GM13976 (cell line): ENCODE measurements around the gene PLK5.
"Not testable (repeated sequence)": the region's sequence is repeated elsewhere in the genome, so short reads cannot be mapped to it uniquely, and the experiment has no call there.

ENCODE experiments used
- DNase-seq: peaks from one replicate; pipeline ENCODE4 v3.0.0; 2012; ENCODE audit warnings: low spot score
- CTCF ChIP-seq: IDR thresholded peaks from 2 replicates; pipeline ENCODE4 v1.5.1; 2012; ENCODE audit warnings: borderline replicate concordance, mild to moderate bottlenecking; ENCODE audit not compliant: insufficient read depth; ENCODE audit errors: extremely low read depth, missing control alignments, control extremely low read depth
- in situ Hi-C: fragments of 300-500 bp; cut with MboI; formaldehyde crosslinking; loops from one replicate; pipeline ENCODE4 v1.12.0; 2022; ENCODE audit warnings: low sequenced_read_pairs, mixed read lengths, inconsistent platforms; ENCODE audit not compliant: unreplicated experiment

The PLK5 gene, protein sequence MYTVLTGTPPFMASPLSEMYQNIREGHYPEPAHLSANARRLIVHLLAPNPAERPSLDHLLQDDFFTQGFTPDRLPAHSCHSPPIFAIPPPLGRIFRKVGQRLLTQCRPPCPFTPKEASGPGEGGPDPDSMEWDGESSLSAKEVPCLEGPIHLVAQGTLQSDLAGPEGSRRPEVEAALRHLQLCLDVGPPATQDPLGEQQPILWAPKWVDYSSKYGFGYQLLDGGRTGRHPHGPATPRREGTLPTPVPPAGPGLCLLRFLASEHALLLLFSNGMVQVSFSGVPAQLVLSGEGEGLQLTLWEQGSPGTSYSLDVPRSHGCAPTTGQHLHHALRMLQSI

DNA sequence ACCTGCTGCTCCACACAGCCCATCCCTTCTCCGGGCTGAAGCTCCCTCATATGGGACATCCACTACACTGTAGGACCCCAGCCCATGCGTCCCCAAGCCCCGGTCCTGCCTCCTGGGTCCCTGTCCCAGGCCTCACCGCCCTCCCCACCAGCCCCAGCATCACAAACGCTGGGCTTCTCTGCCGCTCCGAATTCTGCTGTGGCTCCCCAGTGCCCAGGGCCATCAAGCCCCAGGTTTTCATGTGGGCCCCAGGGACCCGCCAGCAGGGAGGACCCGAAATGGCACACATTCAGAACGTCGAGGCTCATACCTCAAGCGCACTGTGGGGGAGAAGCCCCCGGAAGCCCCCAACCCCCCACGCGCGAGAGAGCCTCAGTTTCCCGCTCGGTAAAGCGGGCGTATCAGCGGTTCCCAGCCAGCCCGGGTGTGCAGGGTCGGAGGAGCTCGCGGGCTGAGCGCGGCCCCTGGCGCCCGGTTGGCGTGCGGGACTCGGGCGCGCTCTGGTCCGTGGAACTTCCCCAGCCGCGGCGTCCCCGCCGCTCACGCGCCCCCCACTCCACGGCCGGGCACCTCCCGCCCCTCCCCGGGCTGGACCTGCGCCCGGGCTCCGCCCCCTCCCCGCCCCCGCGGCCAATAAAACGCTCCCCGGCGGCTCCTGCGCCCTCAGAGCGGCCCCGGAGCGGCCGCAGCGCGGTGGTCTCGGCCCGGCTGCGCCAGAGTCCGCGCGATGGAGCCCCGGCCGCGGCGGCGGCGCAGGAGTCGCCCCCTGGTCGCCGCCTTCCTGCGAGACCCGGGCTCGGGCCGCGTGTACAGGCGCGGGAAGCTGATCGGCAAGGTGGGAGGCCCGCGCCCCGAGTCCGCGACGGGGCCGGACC lies at the start of gene PLK5:
Gene PLK5, plus strand, starts transcription at position 666 of the 875 bp plus-strand sequence. CDS start 2,920 bp downstream, outside the sequence.
- no peak for TF ChIP-seq CTCF
- no peak for DNase-seq
- in situ Hi-C loops = no loop called here

DNA sequence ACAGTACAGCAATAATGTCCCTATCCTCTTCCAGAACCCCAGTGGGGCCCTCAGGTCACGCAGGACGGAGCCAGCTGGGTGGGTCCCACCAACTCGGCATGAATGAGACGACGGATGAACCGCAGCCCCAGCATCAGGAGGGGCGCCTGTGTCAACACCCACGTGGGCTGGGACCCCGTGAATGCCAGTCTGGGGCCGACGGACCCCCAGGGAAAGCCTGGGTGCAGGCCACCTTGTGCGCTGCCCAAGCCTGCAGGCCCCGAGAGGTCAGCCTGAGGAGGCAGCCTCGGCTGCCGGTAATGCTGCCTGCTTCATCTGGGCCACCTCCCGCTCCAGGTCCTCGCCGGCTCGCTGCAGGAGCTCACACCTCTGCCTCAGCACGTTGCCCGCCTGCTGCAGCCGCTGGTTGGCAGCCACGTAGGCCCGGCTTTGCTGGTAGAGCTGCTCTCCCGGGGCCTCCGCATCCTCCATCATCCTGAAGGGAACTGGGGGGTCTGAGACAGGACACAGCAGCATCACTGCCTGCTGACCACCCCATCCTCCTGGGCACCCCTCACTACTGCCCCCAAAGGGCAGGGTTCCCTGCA lies 49.0 kb upstream of the PLK5 start:
- in situ Hi-C loops = no loop called here
- DNase-seq = no peak
- no peak for TF ChIP-seq CTCF

- no peak for DNase-seq
Measured at GRCh38 chr19:1475751-1476437, 48.0 kb upstream of the PLK5 start.

GRCh38 chr19:1477056-1477455 lies 46.8 kb upstream of the PLK5 start:
- DNase-seq, in situ Hi-C loops: not testable (repeated sequence)

More at GRCh38 chr19:1475751-1476437, 48.0 kb upstream of the PLK5 start:
- in situ Hi-C loops = no loop called here
- no peak for TF ChIP-seq CTCF

GRCh38 chr19:1478934-1479707 lies 44.8 kb upstream of the PLK5 start, which contains the start of gene C19orf25:
C19orf25 (minus strand) TSS chr19:1479215; CDS start chr19:1478903, 312 bp downstream.
- peak; percentile 98 for DNase-seq
- no peak for TF ChIP-seq CTCF
- in situ Hi-C loops = no loop called here

GRCh38 chr19:1481224-1481892 lies 42.5 kb upstream of the PLK5 start:
- no peak for DNase-seq
- no peak for TF ChIP-seq CTCF
- in situ Hi-C loops = no loop called here
